Mucosa of rectum (tissue), 2 donors: ENCODE results near the gene CST11.

Experiments
- H3K27ac ChIP-seq, 2 donors: one replicate each; pipeline ENCODE4 v1.7.0; 2013; ENCODE audit warnings: inconsistent platforms in 2 of 2, low read depth in 2 of 2, low read length in 2 of 2
- H3K27me3 ChIP-seq, 2 donors: one replicate each; pipeline ENCODE4 v1.7.0; 2013; ENCODE audit warnings: low read length in 2 of 2; ENCODE audit not compliant: control insufficient read depth in 2 of 2, insufficient read depth in 2 of 2
- H3K36me3 ChIP-seq, 2 donors: one replicate each; pipeline ENCODE4 v1.7.0; 2013; ENCODE audit warnings: low read length in 2 of 2; ENCODE audit not compliant: control insufficient read depth in 2 of 2, insufficient read depth in 2 of 2
- H3K4me1 ChIP-seq, 2 donors: one replicate each; pipeline ENCODE4 v1.7.0; 2013; ENCODE audit warnings: low read length in 2 of 2, mild to moderate bottlenecking in 1 of 2; ENCODE audit not compliant: control insufficient read depth in 2 of 2, insufficient read depth in 2 of 2
- H3K4me3 ChIP-seq, 2 donors: one replicate each; pipeline ENCODE4 v1.7.0; 2013; ENCODE audit warnings: low read length in 2 of 2
- H3K9ac ChIP-seq, 2 donors: one replicate each; pipeline ENCODE4 v1.7.0; 2013; ENCODE audit warnings: low read length in 2 of 2, low read depth in 1 of 2, mild to moderate bottlenecking in 1 of 2
- H3K9me3 ChIP-seq, 2 donors: one replicate each; pipeline ENCODE4 v1.7.0; 2013; ENCODE audit warnings: low read length in 2 of 2; ENCODE audit not compliant: control insufficient read depth in 2 of 2
- donor health status: healthy.
- donor health status: Normal muscosa, but diverticular disease.

Gene CST11

GRCh38 chr20:23456409-23456808 lies 3.7 kb upstream of the CST11 start:
- no peaks in the 10 kb centered on the region for H3K36me3 ChIP-seq
- H3K27me3 ChIP-seq = no peaks in the 10 kb centered on the region
- H3K9ac ChIP-seq = no peak overlapping the region
- H3K27ac ChIP-seq = no peak overlapping the region
- H3K9me3 ChIP-seq = no peaks in the 10 kb centered on the region
- no peaks in the 10 kb centered on the region for H3K4me1 ChIP-seq
- no peak overlapping the region for H3K4me3 ChIP-seq

- H3K4me1 ChIP-seq = no peaks in the 10 kb centered on the region
- H3K36me3 ChIP-seq = no peaks in the 10 kb centered on the region
- no peak overlapping the region for H3K4me3 ChIP-seq
- no peaks in the 10 kb centered on the region for H3K27me3 ChIP-seq
- no peak overlapping the region for H3K9ac ChIP-seq
- no peak overlapping the region for H3K27ac ChIP-seq
- H3K9me3 ChIP-seq = no peaks in the 10 kb centered on the region
These were observed 3.0 kb upstream of the CST11 start for GRCh38 chr20:23455639-23456038.

- H3K4me1 ChIP-seq = no peaks in the 10 kb centered on the region
- no peak overlapping the region for H3K4me3 ChIP-seq
- H3K9me3 ChIP-seq = no peaks in the 10 kb centered on the region
- no peak overlapping the region for H3K9ac ChIP-seq
- H3K27me3 ChIP-seq = no peaks in the 10 kb centered on the region
- H3K27ac ChIP-seq = no peak overlapping the region
- H3K36me3 ChIP-seq = no peaks in the 10 kb centered on the region
These were observed 2.1 kb upstream of the CST11 start for GRCh38 chr20:23454816-23455215.

- H3K27ac ChIP-seq = no peak overlapping the region
- H3K9ac ChIP-seq = no peak overlapping the region
- no peak overlapping the region for H3K4me3 ChIP-seq
- H3K4me1 ChIP-seq = no peaks in the 10 kb centered on the region
- no peaks in the 10 kb centered on the region for H3K9me3 ChIP-seq
- no peaks in the 10 kb centered on the region for H3K36me3 ChIP-seq
- no peaks in the 10 kb centered on the region for H3K27me3 ChIP-seq
These were observed 1.2 kb upstream of the CST11 start for GRCh38 chr20:23453549-23454543.

- no peaks in the 10 kb centered on the region for H3K9me3 ChIP-seq
- H3K27ac ChIP-seq = no peak overlapping the region
- H3K9ac ChIP-seq = no peak overlapping the region
- no peaks in the 10 kb centered on the region for H3K36me3 ChIP-seq
- H3K4me3 ChIP-seq = no peak overlapping the region
- no peaks in the 10 kb centered on the region for H3K4me1 ChIP-seq
- H3K27me3 ChIP-seq = no peaks in the 10 kb centered on the region
These were observed 654 bp downstream of the CST11 start for GRCh38 chr20:23451956-23452487.

- no peak overlapping the region for H3K27ac ChIP-seq
- no peaks in the 10 kb centered on the region for H3K27me3 ChIP-seq
- no peaks in the 10 kb centered on the region for H3K9me3 ChIP-seq
- H3K9ac ChIP-seq = no peak overlapping the region
- H3K36me3 ChIP-seq = no peaks in the 10 kb centered on the region
- H3K4me3 ChIP-seq = no peak overlapping the region
- no peaks in the 10 kb centered on the region for H3K4me1 ChIP-seq
These were observed 1.8 kb downstream of the CST11 start for GRCh38 chr20:23450877-23451276.

- no peaks in the 10 kb centered on the region for H3K9me3 ChIP-seq
- H3K4me3 ChIP-seq = no peak overlapping the region
- no peaks in the 10 kb centered on the region for H3K27me3 ChIP-seq
- no peak overlapping the region for H3K27ac ChIP-seq
- H3K9ac ChIP-seq = no peak overlapping the region
- no peaks in the 10 kb centered on the region for H3K4me1 ChIP-seq
- no peaks in the 10 kb centered on the region for H3K36me3 ChIP-seq
These were observed 3.3 kb downstream of the CST11 start for GRCh38 chr20:23449421-23449820.

- no peaks in the 10 kb centered on the region for H3K36me3 ChIP-seq
- no peaks in the 10 kb centered on the region for H3K27me3 ChIP-seq
- H3K9ac ChIP-seq = no peak overlapping the region
- no peaks in the 10 kb centered on the region for H3K9me3 ChIP-seq
- H3K27ac ChIP-seq = no peak overlapping the region
- no peaks in the 10 kb centered on the region for H3K4me1 ChIP-seq
- no peak overlapping the region for H3K4me3 ChIP-seq
These were observed 4.5 kb downstream of the CST11 start for GRCh38 chr20:23448167-23448566.

GRCh38 chr20:23446505-23446904 lies 6.2 kb downstream of the CST11 start:
- no peaks in the 10 kb centered on the region for H3K4me1 ChIP-seq
- H3K9me3 ChIP-seq = no peaks in the 10 kb centered on the region
- no peaks in the 10 kb centered on the region for H3K27me3 ChIP-seq

GRCh38 chr20:23445596-23446217 lies 7.0 kb downstream of the CST11 start:
- Histone ChIP-seq H3K9ac (no peak overlapping the region), H3K27ac (no peak overlapping the region), H3K27me3 (no peaks in the 10 kb centered on the region), H3K4me1 (no peaks in the 10 kb centered on the region), H3K36me3 (no peaks in the 10 kb centered on the region), H3K4me3 (no peak overlapping the region), H3K9me3 (no peaks in the 10 kb centered on the region)

More at GRCh38 chr20:23446505-23446904, 6.2 kb downstream of the CST11 start:
- Histone ChIP-seq H3K4me3 (no peak overlapping the region), H3K9ac (no peak overlapping the region), H3K36me3 (no peaks in the 10 kb centered on the region), H3K27ac (no peak overlapping the region)
